DND-41 (cell line): ENCODE measurements around the gene TLCD5.

Experiments
- EZH2 ChIP-seq: IDR thresholded peaks from 3 replicates; pipeline ENCODE4 v1.6.1; 2012; ENCODE audit warnings: borderline replicate concordance, low read depth, mild to moderate bottlenecking, moderate library complexity, low read length, inconsistent platforms; ENCODE audit not compliant: severe bottlenecking
- TF ChIP-seq, protein P1 (sequence below): IDR thresholded peaks from 2 replicates; pipeline ENCODE4 v1.5.1; 2012; ENCODE audit warnings: borderline replicate concordance, low read length, moderate library complexity, mild to moderate bottlenecking; ENCODE audit not compliant: poor library complexity, severe bottlenecking; ENCODE audit errors: extremely low read depth

DNA sequence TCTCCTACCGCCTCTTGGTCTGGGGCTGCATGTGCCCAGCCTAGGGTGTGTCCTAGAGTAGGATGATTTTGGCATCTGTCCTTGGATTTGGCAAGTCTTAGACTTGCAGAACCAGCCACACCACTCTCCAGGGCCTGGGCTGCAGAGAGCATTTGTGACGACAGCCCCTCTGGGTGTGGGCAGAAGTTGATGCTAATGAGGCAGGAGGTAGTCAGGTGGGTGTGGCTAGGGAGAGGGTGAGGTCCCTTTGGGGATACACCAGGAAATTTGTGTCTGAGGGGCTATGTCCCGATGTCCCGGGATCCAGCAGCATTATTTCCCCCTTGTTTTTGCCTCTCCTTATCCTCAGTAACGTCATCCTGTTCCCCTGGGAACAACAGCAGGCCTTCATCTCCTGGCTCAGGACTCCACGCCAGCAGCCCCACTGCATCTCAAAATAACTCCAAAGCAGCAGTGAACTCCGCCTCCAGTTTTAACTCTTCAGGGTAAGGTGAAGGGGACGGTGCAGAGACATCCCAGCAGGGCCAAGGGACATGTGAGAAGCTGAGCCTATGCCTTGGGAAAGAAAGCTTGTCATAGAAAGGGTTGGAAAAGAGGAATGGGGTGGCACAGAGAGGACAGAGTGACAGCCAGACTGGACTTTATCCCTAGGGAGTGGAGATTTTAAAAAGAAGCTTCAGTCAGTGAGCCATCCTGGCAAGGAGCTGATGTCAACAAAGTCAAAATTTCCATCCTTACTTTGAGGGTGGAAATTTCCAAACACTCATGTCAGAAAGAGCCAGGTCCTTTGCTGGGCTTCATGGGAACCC, 8.0 kb upstream of the TLCD5 start:
- TF ChIP-seq, protein P1, sequence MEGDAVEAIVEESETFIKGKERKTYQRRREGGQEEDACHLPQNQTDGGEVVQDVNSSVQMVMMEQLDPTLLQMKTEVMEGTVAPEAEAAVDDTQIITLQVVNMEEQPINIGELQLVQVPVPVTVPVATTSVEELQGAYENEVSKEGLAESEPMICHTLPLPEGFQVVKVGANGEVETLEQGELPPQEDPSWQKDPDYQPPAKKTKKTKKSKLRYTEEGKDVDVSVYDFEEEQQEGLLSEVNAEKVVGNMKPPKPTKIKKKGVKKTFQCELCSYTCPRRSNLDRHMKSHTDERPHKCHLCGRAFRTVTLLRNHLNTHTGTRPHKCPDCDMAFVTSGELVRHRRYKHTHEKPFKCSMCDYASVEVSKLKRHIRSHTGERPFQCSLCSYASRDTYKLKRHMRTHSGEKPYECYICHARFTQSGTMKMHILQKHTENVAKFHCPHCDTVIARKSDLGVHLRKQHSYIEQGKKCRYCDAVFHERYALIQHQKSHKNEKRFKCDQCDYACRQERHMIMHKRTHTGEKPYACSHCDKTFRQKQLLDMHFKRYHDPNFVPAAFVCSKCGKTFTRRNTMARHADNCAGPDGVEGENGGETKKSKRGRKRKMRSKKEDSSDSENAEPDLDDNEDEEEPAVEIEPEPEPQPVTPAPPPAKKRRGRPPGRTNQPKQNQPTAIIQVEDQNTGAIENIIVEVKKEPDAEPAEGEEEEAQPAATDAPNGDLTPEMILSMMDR: no peak
- TF ChIP-seq EZH2: no peak
